Pericardium fibroblast (primary cell): ENCODE data around the gene KLHL11. TPM values are rescaled to one million over a fixed set of nuclear protein-coding genes. Genes with fewer than 3 reads are reported as not detected.

Experiments
- total RNA-seq: library from RNA; depleted of rRNA; stranded (reverse); fragments of >200 nt; gene quantifications from 2 replicates; pipeline ENCODE4 v1.2.3, GENCODE V29; 2015

Gene KLHL11, protein sequence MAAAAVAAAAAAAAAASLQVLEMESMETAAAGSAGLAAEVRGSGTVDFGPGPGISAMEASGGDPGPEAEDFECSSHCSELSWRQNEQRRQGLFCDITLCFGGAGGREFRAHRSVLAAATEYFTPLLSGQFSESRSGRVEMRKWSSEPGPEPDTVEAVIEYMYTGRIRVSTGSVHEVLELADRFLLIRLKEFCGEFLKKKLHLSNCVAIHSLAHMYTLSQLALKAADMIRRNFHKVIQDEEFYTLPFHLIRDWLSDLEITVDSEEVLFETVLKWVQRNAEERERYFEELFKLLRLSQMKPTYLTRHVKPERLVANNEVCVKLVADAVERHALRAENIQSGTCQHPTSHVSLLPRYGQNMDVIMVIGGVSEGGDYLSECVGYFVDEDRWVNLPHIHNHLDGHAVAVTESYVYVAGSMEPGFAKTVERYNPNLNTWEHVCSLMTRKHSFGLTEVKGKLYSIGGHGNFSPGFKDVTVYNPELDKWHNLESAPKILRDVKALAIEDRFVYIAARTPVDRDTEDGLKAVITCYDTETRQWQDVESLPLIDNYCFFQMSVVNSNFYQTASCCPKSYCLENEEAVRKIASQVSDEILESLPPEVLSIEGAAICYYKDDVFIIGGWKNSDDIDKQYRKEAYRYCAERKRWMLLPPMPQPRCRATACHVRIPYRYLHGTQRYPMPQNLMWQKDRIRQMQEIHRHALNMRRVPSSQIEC
- 11.2 and 14.6 TPM in 2 replicates for total RNA-seq

DNA sequence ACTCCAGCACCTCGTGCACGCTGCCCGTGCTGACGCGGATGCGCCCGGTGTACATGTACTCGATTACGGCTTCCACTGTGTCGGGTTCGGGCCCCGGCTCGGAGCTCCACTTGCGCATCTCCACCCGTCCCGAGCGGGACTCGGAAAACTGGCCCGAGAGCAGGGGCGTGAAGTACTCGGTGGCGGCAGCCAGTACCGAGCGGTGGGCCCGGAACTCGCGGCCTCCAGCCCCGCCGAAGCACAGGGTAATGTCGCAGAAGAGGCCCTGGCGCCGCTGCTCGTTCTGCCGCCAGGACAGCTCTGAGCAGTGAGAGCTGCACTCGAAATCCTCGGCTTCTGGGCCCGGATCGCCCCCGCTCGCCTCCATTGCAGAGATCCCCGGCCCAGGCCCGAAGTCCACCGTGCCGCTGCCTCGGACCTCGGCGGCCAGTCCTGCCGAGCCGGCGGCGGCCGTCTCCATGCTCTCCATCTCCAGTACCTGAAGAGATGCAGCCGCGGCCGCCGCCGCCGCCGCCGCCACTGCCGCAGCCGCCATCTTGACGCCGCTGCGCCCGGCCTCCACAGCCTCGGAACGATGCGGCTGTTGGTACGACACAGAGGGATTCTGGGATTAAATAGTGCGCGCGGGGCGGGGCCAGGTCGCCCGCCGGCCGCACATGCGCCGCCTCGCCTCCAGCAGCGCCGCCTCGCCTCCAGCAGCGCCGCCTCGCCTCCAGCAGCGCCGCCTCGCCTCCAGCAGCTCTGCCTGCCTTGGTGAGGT is at the start of gene KLHL11:
Gene KLHL11, minus strand, starts transcription at position 588 of the 760 bp plus-strand sequence. Its CDS starts 53 bp downstream, at position 535.

DNA sequence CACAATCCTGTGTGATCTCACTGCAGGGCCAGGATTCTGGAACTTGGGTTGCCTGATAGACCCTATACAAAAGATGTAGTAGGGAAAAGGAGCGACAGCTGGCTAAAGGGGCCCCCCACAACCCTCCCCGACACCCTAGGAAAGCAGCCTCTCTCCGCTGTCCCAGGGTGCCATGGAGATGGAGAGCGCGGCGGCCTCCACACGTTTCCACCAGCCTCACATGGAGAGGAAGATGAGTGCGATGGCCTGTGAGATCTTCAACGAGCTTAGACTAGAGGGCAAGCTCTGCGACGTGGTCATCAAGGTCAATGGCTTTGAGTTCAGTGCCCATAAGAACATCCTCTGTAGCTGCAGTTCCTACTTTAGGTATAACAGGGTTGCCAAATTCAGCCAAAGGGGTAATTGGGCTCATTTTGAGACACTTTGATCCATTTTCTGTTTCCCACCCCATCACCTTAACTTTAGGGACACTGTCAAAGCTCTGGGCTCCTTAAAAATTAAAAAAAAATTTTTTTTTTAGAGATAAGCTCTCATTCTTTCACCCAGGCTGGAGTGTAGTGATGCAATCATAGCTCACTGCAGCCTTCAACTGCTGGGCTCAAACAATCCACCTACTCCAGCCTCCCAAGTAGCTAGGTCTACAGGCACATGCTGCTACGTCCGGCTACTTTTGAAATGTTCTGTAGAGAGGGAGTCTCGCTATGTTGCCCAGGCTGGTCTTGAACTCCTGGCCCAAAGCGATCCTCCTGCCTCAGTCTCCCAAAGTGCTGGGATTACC is 27.3 kb downstream of the KLHL11 start, which contains the start of gene KLHL10:
Gene KLHL10, plus strand, starts transcription at position 65 of the 778 bp plus-strand sequence. Its CDS starts 108 bp downstream, at position 173.

DNA sequence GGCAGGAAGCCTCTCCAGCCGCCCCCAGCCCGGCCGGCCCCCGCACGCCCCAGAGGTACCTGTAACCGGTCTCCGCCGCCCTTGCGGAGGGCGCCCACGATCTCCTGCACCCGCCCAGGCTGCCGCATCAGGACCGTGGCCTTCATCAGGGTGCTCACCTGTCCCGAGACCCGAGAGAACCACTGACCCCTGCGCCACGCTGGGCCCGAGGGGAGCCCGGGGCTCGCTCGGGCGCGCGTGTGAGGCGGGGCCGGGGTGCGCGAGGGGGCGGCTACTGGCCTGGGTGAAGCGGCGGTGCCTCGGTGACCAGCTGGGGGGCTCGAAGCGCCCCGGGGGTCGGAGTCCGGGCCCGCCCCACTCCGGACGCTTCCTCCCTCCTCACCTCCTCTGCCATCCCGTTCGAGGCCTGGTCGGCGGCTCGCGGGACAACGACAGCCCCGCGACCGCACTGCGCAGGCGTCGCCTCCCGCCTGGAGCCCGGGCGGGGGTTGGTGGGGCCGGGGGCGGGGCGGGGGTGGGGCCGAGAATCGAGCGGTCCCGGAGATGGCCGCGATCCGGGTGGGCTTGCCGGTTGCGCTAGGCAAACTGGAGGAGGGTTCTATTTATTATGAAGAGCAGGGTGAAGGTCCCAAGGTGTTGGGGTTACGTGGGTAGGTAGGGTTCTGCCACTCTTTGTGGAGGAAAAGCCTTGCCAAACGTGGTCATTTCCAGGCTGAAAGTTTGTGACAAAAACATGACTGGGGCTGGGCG is 29.2 kb downstream of the KLHL11 start, which contains the start of gene NT5C3B:
Gene NT5C3B, minus strand, starts transcription at position 433 of the 750 bp plus-strand sequence. Its CDS starts 39 bp downstream, at position 394.

DNA sequence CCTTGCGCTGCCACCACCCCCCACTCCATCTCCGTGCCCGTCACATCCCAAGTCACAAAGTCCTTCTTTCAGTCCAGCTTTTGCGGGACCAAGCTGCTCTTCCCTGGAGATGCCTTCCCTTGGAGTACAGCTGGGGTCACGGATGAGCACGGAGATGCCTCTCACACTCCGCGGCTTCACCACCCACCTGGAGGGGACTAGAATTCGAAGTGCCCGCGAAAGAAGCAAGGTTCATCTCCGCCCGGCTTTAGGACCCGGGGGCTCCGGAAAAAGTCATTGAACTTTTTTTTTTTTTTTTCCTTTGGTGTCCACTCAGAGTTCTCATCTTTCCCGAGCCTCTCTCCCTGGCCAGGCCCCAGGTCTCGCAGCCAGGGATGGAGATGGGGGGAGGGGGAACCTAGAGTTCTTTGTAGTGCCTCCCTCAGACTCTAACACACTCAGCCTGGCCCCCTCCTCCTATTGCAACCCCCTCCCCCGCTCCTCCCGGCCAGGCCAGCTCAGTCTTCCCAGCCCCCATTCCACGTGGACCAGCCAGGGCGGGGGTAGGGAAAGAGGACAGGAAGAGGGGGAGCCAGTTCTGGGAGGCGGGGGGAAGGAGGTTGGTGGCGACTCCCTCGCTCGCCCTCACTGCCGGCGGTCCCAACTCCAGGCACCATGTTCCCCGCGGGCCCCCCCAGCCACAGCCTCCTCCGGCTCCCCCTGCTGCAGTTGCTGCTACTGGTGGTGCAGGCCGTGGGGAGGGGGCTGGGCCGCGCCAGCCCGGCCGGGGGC is 52.7 kb downstream of the KLHL11 start, which contains the start of gene FKBP10:
Gene FKBP10, plus strand, starts transcription at position 624 of the 771 bp plus-strand sequence. Its CDS starts 31 bp downstream, at position 655.

DNA sequence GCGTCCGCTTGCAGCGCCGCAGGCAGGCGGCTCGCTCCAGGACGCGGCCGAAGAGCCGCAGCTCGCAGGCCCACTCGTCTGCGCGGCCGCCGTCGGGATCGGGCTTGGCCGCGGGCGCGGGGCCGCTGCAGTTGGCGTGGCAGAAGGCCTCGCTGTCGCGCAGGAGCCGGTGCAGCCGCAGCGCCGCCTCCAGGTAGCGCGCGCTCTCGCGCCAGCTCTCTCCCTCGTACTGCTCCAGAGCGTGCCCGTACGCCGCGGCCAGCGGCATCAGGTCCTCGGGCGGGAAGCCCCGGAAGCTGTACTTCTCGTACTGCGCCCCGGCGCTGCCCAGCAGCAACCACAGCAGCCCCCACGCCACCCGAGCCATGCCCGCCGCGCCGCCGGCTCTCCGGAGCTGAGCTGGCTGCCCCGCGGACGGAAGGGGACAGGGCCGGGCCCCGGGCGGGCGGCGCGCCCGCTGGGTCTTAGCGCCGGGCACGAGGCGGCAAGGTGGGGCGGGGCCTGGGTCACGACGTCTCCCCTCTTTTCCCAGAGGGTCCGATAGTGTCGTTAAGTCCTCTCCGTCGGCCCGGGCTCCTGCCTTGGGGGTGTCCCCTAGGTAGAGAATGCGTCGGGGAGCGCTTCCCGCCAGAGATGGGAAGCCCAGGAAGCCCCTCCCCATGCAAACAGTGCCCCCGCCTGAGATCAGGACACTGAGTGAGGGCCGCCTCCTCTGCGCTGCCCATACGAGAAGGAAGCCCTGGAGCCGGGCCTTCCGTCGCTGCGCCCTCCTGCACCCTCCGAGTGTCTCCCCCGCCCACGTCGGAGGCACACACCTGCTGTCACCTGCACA is 53.5 kb downstream of the KLHL11 start, which contains the start of gene P3H4:
Gene P3H4, minus strand, starts transcription at position 401 of the 832 bp plus-strand sequence. Its CDS starts 34 bp downstream, at position 367.

Other genes with a start within 250 kb of the KLHL11 start
- gene KRT17, start 240.8 kb downstream of the KLHL11 start, total RNA-seq = 2.5 TPM in 1 of 2 replicates, not detected in the other
- gene EIF1, start 176.5 kb downstream of the KLHL11 start, total RNA-seq = 111 and 272 TPM in 2 replicates
- gene GAST, start 153.1 kb downstream of the KLHL11 start, total RNA-seq = not detected in 2 replicates
- not detected in 2 replicates for gene HAP1, start 130.8 kb downstream of the KLHL11 start, total RNA-seq
- 17.4 and 28.9 TPM in 2 replicates for gene JUP, start 78.7 kb downstream of the KLHL11 start, total RNA-seq
- 42.3 and 81.7 TPM in 2 replicates for gene P3H4, start 53.5 kb downstream of the KLHL11 start, total RNA-seq
- 285 and 416 TPM in 2 replicates for gene FKBP10, start 52.4 kb downstream of the KLHL11 start, total RNA-seq
- gene NT5C3B, start 29.2 kb downstream of the KLHL11 start, total RNA-seq = 47.9 and 50.6 TPM in 2 replicates
- 0.23 TPM in 1 of 2 replicates, not detected in the other for gene KLHL10, start 27.6 kb downstream of the KLHL11 start, total RNA-seq
- 147 and 228 TPM in 2 replicates for gene ACLY, start 53.5 kb upstream of the KLHL11 start, total RNA-seq
- gene ODAD4, start 65.2 kb upstream of the KLHL11 start, total RNA-seq = 0.68 and 1.3 TPM in 2 replicates
- gene CNP, start 101.4 kb upstream of the KLHL11 start, total RNA-seq = 62.6 and 69.4 TPM in 2 replicates
- gene DNAJC7, start 152.0 kb upstream of the KLHL11 start, total RNA-seq = 39.7 and 67.8 TPM in 2 replicates
- gene NKIRAS2, start 154.7 kb upstream of the KLHL11 start, total RNA-seq = 41.5 and 65.0 TPM in 2 replicates
- 0.23 and 0.43 TPM in 2 replicates for gene C17orf113, start 185.2 kb upstream of the KLHL11 start, total RNA-seq
- gene ZNF385C, start 233.1 kb upstream of the KLHL11 start, total RNA-seq = 0.60 TPM in 1 of 2 replicates, not detected in the other
- 10.9 and 11.0 TPM in 2 replicates for gene DHX58, start 247.3 kb upstream of the KLHL11 start, total RNA-seq